GM18508 (cell line): ENCODE measurements around the gene PMEL.

ENCODE experiments used
- ATAC-seq: cut with Tn5 transposase; IDR thresholded peaks from one replicate; pipeline ENCODE4 v1.9.1; 2021; ENCODE audit warnings: moderate number of reproducible peaks; ENCODE audit not compliant: insufficient read depth, unreplicated experiment

PMEL gene

GRCh38 chr12:55946553-55946952 lies 19.3 kb downstream of the PMEL start:
- no peak for ATAC-seq

- no peak for ATAC-seq
Observed at GRCh38 chr12:55942577-55943136, 23.2 kb downstream of the PMEL start.

DNA sequence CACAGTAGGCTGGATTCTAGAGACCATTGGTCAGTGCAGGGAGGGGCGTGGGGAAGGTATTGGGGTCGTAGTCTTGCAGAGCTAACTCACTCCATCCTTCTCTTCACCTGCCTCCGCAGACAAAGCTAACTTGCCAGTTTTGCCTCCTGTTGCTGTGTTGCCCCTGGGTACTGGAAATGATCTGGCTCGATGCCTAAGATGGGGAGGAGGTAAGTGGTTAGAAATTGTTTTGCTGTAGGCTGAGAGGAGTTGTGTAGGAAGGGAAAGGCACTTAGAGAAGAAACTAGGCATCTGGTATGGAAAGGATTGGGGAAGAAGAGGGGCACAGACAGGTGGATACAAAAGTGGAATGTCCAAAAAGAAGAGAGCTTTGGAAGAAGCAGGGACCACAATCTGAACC lies 23.8 kb downstream of the PMEL start:
- ATAC-seq = no peak

- ATAC-seq = peak; percentile 82
Observed at GRCh38 chr12:55940065-55940732, 25.6 kb downstream of the PMEL start.

- no peak for ATAC-seq
Observed at GRCh38 chr12:55938826-55939501, 26.9 kb downstream of the PMEL start.

DNA sequence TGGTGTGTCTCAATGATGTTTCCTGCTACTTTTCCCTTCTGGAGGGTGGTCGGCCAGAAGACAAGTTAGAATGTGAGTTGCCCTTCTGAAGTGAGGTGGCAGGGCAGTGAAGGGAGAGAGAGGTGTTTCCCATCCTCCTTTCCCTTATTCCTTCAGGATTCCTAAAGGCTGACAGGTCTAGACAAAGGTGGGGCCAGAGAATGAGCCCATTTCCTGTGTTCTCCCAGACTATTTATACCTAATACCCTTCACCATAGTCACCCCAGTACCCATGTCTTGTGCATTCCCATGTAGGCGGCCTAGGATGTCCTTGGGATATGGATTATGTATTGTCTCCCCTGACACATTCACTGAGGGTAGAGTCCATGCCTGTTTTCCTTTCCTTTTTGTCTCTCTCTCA lies 27.9 kb downstream of the PMEL start:
- no peak for ATAC-seq

DNA sequence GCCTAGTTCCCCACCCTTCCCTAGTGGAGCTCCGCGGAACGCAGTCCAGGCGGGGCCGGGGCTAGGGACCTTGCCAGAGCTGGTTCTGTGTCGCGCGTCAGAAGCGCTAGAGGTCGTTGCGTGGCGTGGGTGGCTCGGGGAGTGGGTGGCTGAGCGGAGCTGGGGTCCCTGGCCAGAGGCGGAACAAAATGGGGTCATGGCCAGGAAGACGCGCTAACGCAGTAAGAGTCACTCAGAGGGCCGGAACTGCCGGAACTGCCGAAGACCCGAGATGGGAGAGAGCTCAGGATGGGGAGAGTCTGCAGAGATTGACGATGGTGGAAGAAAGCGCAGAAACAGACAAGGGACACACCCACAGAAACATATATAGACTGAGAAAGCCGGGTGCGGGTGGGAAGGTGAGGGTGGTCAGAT lies 30.1 kb downstream of the PMEL start:
- ATAC-seq = no peak

DNA sequence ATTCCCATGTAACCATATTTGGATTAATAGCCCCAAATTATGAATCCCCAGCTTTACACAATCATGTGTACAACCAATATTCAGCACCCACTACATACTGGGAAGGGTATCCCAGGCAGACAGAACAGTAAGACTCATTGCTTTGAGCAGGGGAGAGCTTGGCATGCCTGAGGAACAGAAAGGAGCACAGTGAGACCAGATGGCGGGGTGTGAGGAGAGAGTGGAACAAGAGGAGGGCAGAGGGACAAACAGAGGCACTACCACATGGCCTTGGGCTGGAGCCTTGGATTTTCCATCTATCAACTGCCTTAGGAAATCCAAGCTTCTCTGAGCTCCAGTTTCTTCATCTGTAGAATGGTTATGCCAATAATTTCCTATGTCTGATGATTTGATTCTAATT lies 31.1 kb downstream of the PMEL start:
- ATAC-seq = no peak

DNA sequence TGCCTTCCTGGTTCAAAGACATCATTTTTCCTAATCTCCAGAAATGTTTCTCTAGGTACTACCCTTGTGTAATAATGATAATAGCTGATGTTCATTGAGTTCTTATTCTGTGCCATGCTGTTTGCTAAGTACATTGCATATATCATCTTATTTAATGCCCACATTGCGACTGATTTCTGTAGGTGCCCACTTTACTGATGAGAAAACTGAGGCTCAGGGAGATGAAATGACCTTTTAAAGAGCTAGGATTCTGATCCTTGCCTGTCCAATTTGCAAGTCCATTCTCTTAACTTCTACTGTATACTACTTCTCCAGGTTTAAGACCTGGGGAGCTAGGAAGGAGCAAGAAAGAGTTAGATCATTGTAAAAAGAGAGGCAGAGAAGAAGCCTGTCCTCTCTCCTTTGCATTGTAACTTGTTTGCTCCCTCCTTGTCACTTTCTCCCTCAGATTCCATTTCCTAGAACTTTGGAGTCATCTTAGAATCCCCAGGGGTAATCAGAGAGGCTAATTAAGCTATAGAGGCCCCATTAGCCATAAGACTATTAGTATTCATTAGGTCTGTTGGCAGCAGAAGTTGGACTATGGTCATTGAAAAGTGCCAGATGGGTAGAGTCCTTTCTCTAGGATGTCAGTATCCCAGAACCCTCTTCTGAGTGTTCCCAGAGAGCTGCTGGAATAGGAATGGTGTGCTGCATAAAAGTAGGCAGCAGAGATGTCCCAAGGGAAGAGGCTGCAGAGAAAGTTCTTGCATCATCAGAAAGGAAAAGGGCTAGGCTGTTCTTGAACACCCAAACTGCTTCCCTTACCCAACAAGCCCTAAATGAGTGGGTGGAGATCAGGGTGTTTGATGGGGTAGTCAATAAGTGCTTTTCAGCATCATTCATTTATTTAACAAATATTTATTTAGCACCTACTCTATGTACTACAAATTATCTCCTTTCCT lies 31.8 kb downstream of the PMEL start:
- ATAC-seq = no peak

DNA sequence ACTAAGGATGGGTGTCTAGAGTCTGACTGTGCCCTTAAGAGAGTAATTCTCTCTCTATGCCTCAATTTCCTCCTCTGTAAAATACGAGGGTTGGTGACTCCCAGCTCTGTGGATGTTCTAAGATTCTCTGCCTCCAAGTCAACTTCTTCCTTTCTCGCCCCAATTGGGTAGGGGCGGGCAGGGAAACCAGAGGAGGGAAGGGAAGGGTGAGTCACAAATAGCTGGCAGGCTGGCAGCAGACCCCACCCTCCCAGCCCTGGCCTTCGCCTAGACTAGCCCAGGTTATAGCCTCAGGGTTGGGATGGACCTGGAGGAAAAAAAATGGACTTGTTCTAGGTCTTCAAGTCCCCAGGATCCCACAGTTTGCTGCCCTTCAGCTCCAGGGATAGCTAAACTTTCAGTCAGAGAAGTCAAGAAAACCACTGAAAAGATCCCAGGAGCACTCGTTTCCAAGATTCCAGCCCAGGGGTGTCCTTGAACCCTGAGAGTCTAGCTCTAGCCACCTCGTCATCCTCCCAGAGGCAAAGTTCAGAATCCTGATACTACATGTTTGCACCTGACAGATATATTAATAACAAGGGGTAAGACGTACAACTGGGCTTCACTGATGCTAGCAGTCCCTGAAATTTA lies 32.6 kb downstream of the PMEL start:
- ATAC-seq = no peak

- ATAC-seq = no peak
Observed at GRCh38 chr12:55932551-55932910, 33.3 kb downstream of the PMEL start.

GRCh38 chr12:55931780-55932550 lies 33.9 kb downstream of the PMEL start:
- ATAC-seq = no peak

- no peak for ATAC-seq
Observed at GRCh38 chr12:55931317-55931779, 34.5 kb downstream of the PMEL start.

- ATAC-seq = no peak
Observed at GRCh38 chr12:55930771-55931316, 35.0 kb downstream of the PMEL start, which contains the start of gene DGKA. DGKA (plus strand) TSS chr12:55931162; CDS start chr12:55936504, 5,342 bp downstream.

- peak; percentile 33 for ATAC-seq
Observed at GRCh38 chr12:55929306-55929791, 36.5 kb downstream of the PMEL start.

DNA sequence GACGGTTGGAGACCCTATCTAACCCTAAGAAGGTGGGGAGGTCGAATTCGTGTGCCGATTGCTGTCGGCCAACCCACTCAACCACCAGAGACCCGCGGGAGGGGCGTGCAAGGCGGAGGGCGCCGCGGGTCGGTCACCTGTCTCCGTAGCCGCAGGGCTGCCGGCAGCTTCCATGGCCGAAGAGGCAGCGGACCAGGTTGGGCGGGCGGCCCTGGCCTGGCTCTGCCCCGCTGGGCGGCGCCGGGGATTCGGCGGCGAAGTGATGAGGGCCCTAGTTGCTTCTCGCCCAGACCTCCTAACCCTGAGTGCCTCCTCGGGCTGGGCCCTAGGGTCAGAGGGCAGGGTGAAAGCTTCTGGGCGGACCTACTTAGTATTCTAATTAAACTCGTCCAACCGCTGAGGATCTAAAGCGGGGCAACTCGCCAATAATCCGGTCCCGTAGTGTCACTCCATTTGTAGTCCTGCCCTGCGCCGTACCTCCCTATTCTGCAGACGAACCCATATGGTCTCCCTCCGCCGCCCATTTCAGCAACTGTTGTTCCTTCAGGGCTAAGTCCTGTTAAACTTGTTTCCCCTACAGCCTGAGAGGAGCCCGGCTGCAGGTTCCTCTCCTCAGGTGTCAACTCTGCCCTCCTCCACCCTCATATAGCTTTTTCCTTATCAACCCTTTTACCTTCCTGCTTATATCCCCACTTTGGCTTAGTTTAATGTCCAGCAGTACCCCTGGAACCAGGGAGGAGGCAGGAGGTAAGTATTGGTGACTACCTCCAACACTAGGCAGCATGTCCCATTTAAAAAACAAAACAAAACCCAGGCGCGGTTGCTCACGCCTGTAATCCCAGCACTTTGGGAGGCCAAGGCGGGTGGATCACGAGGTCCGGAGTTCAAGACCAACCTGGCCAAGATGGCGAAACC lies 38.0 kb downstream of the PMEL start, which contains the start of gene PYM1:
PYM1 (minus strand) TSS at position 307 of the 915 bp plus-strand sequence; CDS start at position 174, 133 bp downstream.
- ATAC-seq = peak; percentile 29

DNA sequence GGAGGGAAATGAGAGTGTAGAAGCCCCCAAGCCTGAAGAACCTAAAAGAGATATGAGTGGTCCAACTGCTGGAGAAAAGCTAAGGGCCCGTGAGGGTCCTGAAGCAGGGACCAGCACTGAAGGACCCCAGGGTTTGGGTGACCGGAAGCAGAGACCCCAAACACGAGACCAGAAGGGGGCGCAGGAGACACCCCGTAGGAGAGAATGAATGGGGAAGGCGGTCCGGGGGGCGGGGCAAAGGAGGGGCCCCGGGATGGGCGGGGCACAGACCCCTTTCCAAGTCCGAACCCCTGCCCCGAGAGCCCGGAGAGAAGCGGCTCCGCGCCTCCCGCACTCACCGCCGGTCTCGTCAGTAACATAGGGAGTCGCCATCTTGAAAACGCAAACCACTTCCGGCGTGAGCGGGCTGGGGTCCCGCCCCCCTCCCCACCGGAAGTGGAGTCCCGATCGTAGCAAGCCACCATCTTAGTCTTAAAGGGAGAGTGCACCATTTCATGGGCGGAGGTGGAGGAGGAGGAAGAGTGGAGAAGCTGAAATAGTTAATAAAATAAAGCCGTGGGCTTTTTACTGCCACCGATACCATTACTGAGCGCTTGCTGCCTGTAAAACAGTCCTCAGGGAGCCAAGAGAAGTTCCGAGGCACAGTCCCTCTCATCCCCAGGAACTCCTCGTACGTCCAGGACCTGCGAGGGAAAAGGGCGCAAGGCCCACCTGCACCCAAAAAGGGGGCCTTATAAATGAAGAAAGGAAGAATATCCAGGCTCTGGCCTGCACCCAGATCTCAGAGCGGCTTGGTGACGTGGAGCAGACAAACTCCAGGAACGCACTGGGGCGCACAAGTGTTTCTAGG lies 38.9 kb downstream of the PMEL start:
- ATAC-seq = no peak
